Left lung (tissue), 10 donors: ENCODE measurements around the gene KCNH2. TPM values are rescaled to one million over a fixed set of nuclear protein-coding genes. Genes with fewer than 3 reads are reported as not detected.

Source experiments
- ATAC-seq: fragments of 200-7000 bp; cut with Tn5 transposase; one replicate; pipeline ENCODE4 v1.9.1; 2020; ENCODE audit warnings: moderate library complexity
- DNase-seq, 4 donors: peaks; one replicate each; pipeline ENCODE4 v3.0.0-alpha.2; 2013 to 2020
- H3K27ac ChIP-seq, 2 donors: fragments of 200-600 bp; sonication (generic) in 1 of 2; one replicate each; pipeline versions ENCODE4 v1.5.0 to v1.8.0; 2020 to 2021
- H3K27me3 ChIP-seq, 2 donors: fragments of 200-600 bp; sonication (generic) in 1 of 2; one replicate each; pipeline versions ENCODE4 v1.5.0 to v1.8.0; 2020 to 2021
- H3K36me3 ChIP-seq, 2 donors: fragments of 200-600 bp; sonication (generic) in 1 of 2; one replicate each; pipeline versions ENCODE4 v1.5.0 to v1.8.0; 2020 to 2021
- H3K4me1 ChIP-seq, 2 donors: fragments of 200-600 bp; one replicate each; pipeline ENCODE4 v1.8.0; 2021
- H3K4me3 ChIP-seq, 2 donors: fragments of 200-600 bp; sonication (generic) in 1 of 2; one replicate each; pipeline versions ENCODE4 v1.5.0 to v1.8.0; 2020 to 2021; ENCODE audit warnings: mild to moderate bottlenecking in 1 of 2
- H3K9me3 ChIP-seq, 2 donors: fragments of 200-600 bp; sonication (generic) in 1 of 2; one replicate each; pipeline versions ENCODE4 v1.5.0 to v1.8.0; 2020 to 2021
- intact Hi-C, 2 donors: fragments of 100-400 bp; cut with DNase I; formaldehyde crosslinking; loops; one replicate each; pipeline versions ENCODE4 v1.11.2 to v1.14.2; 2022
- polyA plus RNA-seq, 6 donors: library from polyadenylated mRNA; unstranded; fragments of 120-200 nt; gene quantifications; one replicate each; pipeline ENCODE4 v1.2.1, GENCODE V29; 2013; ENCODE audit not compliant: insufficient read length in 6 of 6
- total RNA-seq, 2 donors: library from RNA; stranded (reverse); fragmentation: NEBNext Ultra II Directional; extraction: Animal tissue kit (Norgen Biotek cat#: 25700); gene quantifications; one replicate each; pipeline ENCODE4 v1.2.1, GENCODE V29; 2021
- TF ChIP-seq, protein P1 (sequence below), 2 donors: fragments of 200-600 bp; sonication (generic) in 1 of 2; IDR thresholded peaks; one replicate each; pipeline versions ENCODE4 v1.5.0 to v1.8.0; 2021; ENCODE audit warnings: antibody characterized with exemption in 2 of 2
- donor health status: DM: no; HTN: yes; CAD: no.
- donor health status: DM: no; HTN: no; CAD: no.

The KCNH2 gene
- total and polyA plus RNA-seq, 8 donors = 0.82 to 5.3 (median 4.2) TPM

DNA sequence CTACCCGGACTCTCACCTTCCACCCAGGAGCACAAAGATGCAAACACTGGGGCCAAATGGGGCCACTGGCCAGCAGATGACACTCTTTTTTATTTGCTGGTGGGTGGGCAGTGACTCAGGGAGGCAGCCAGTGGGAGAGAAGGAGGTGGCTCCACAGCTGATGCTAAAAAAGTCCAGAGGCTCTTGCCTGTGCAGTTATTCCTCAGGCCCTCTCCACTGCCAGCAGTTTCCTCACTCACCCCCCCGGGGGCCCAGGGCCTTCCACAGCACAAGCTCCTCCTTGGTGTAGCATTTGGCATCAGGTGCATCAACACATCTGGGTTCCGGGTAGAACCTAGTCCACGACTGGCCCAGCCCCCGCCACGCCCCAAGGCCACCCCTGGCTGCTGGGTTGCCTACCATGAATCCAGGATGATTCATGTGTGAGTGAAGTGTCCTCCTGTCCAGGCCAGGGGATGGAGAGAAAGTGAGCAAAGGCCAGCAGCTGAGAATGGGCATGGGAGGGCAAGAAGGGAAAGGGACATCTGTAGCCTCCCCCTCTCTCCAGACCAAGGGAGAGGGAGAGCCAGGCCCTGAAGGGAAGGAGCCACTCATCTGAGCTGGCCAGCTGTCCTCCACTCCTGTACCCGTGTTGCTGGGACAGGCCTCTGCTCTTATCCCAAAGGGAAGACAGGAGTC lies 1.7 kb upstream of the KCNH2 start:
- Histone ChIP-seq H3K4me1 (peaks cover under 1 to 22% of the 10 kb centered on the region in 2 donors), H3K4me3 (no peak overlapping the region), H3K36me3 (no peaks in the 10 kb centered on the region), H3K9me3 (no peaks in the 10 kb centered on the region), H3K27ac (no peak overlapping the region), H3K27me3 (peaks cover 40 to 94% of the 10 kb centered on the region in 2 donors)
- ATAC-seq (no peak), DNase-seq (peak in 1 of 4 donors; percentile 71)
- intact Hi-C loops = no loop called here
- TF ChIP-seq, protein P1, sequence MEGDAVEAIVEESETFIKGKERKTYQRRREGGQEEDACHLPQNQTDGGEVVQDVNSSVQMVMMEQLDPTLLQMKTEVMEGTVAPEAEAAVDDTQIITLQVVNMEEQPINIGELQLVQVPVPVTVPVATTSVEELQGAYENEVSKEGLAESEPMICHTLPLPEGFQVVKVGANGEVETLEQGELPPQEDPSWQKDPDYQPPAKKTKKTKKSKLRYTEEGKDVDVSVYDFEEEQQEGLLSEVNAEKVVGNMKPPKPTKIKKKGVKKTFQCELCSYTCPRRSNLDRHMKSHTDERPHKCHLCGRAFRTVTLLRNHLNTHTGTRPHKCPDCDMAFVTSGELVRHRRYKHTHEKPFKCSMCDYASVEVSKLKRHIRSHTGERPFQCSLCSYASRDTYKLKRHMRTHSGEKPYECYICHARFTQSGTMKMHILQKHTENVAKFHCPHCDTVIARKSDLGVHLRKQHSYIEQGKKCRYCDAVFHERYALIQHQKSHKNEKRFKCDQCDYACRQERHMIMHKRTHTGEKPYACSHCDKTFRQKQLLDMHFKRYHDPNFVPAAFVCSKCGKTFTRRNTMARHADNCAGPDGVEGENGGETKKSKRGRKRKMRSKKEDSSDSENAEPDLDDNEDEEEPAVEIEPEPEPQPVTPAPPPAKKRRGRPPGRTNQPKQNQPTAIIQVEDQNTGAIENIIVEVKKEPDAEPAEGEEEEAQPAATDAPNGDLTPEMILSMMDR (IDR thresholded peaks at IDR 0.05) = no peak

- TF ChIP-seq, protein P1 (IDR thresholded peaks at IDR 0.05) = no peak
- no peak overlapping the region for H3K27ac ChIP-seq
- peaks cover 42 to 97% of the 10 kb centered on the region in 2 donors for H3K27me3 ChIP-seq
- ATAC-seq (no peak), DNase-seq (peak in 1 of 4 donors; percentile 67)
- no peaks in the 10 kb centered on the region for H3K36me3 ChIP-seq
- H3K9me3 ChIP-seq = no peaks in the 10 kb centered on the region
- no peak overlapping the region for H3K4me3 ChIP-seq
- intact Hi-C loops = no loop called here
- peaks cover 11 to 37% of the 10 kb centered on the region in 2 donors for H3K4me1 ChIP-seq
These were observed 567 bp downstream of the KCNH2 start for GRCh38 chr7:150977382-150978125.

- no peak for ATAC-seq
- DNase-seq = peak in 1 of 4 donors; percentile 28
- Histone ChIP-seq H3K36me3 (no peaks in the 10 kb centered on the region), H3K4me1 (peaks cover 12 to 39% of the 10 kb centered on the region in 2 donors), H3K9me3 (no peaks in the 10 kb centered on the region), H3K4me3 (no peak overlapping the region), H3K27me3 (peaks cover 42 to 97% of the 10 kb centered on the region in 2 donors), H3K27ac (no peak overlapping the region)
- intact Hi-C loops = no loop called here
- TF ChIP-seq, protein P1 (IDR thresholded peaks at IDR 0.05) = no peak
These were observed 1.4 kb downstream of the KCNH2 start for GRCh38 chr7:150976529-150977381.

DNA sequence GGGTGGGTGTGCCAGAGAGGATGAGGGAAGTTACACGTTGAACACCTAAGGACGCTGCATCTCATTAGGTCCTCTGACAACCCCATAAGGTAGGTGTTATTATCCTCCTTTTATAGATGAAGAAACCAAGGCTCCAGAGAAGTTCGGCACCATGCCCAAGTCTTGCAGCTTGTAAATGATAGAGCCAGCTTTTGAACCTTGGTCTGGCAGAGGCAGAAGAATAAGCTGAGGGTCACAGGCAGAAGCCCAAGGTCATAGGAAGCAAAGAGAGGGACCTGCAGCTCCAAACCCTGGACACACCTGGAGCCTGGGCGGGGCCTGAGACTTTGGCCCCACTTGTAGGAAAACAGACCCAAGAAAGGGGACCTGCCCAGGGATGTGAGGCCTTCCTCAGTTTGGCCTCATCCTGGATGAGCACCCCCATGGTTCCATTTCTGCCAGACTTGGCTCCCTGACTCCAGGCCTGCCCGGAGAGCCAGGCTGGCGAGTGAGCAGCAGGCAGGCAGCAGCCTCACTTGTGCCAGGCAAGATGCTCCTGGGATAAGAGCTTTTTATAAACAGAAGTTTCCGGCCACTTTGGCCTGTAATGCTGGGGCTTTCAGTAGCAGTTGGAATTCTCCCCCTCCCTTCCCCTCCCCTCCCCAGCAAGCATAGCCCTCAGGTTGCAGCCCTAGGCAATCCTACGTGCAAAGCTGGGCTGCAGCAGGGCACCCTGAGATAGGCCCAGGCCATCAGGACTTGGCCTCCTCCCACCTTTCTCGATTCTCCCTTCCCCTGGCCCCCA lies 2.4 kb downstream of the KCNH2 start:
- Histone ChIP-seq H3K27me3 (peaks cover 42 to 97% of the 10 kb centered on the region in 2 donors), H3K27ac (no peak overlapping the region), H3K9me3 (no peaks in the 10 kb centered on the region), H3K4me3 (no peak overlapping the region), H3K4me1 (peaks cover 14 to 41% of the 10 kb centered on the region in 2 donors), H3K36me3 (no peaks in the 10 kb centered on the region)
- DNase-seq (peak in 1 of 4 donors; percentile 41), ATAC-seq (no peak)
- intact Hi-C loops = no loop called here
- TF ChIP-seq, protein P1 (IDR thresholded peaks at IDR 0.05) = no peak
